Adrenal gland (tissue), 12 donors: ENCODE data around the gene PLXNC1. TPM values are rescaled to one million over a fixed set of nuclear protein-coding genes. Genes with fewer than 3 reads are reported as not detected.

Experiments used
- DNase-seq, 7 donors: peaks; one replicate each; pipeline ENCODE4 v3.0.0-alpha.2; 2019 to 2020
- H3K27ac ChIP-seq, 5 donors: fragments of 200-600 bp; sonication (generic) in 4 of 5; 1 replicate in 3 of 5; 2 replicates in 2 of 5; pipeline versions ENCODE4 v1.5.1 to v1.8.0; 2016 to 2020; ENCODE audit warnings: mild to moderate bottlenecking in 1 of 5
- H3K27me3 ChIP-seq: fragments of 200-600 bp; 2 replicates; pipeline ENCODE4 v1.8.0; 2021
- H3K36me3 ChIP-seq, 2 donors: fragments of 200-600 bp; replicated peaks in 1 of 2; 1 replicate in 1 of 2; 2 replicates in 1 of 2; pipeline versions ENCODE4 v1.5.1 to v1.8.0; 2018 to 2022
- H3K4me1 ChIP-seq, 2 donors: fragments of 200-600 bp; replicated peaks in 1 of 2; 1 replicate in 1 of 2; 2 replicates in 1 of 2; pipeline versions ENCODE4 v1.5.1 to v1.8.0; 2018 to 2021
- H3K4me3 ChIP-seq, 4 donors: fragments of 200-600 bp; sonication (generic) in 3 of 4; one replicate each; pipeline ENCODE4 v1.5.1; 2016 to 2018
- H3K9me3 ChIP-seq, 3 donors: fragments of 200-600 bp; sonication (generic) in 1 of 3; replicated peaks in 1 of 3; 1 replicate in 2 of 3; 2 replicates in 1 of 3; pipeline versions ENCODE4 v1.5.1 to v1.8.0; 2016 to 2021
- POLR2A ChIP-seq, 2 donors: fragments of 450-650 bp; IDR thresholded peaks; one replicate each; pipeline ENCODE4 v1.6.1; 2017; ENCODE audit warnings: antibody characterized with exemption in 2 of 2, mild to moderate bottlenecking in 2 of 2, moderate library complexity in 1 of 2
- WGBS, 4 donors: extraction: QIAGEN DNeasy Blood & Tissue Kit in 2 of 4; methylation state at CpG; one replicate each; pipeline versions ENCODE4 v1.1.5 to v1.1.7; 2013 to 2017; 5-methylcytosine and 5-hydroxymethylcytosine counted together
- intact Hi-C, 2 donors: fragments of 100-400 bp; cut with DNase I; formaldehyde crosslinking; loops; one replicate each; pipeline versions ENCODE4 v1.14.1 to v1.15.0; 2022 to 2023
- polyA plus RNA-seq, 3 donors: library from polyadenylated mRNA; stranded (reverse); fragments of 200-250 nt in 2 of 3; fragments of 350-450 nt in 1 of 3; fragmentation: Illumina TruSeq in 1 of 3; extraction: RNeasy Lipid Tissue Mini Kit (QIAGEN cat#74804) in 1 of 3; gene quantifications; one replicate each; pipeline ENCODE4 v1.2.3, GENCODE V29; 2013 to 2014
- total RNA-seq, 9 donors: library from RNA; depleted of rRNA in 4 of 9; stranded (reverse); fragments of >200 nt in 4 of 9; fragments of 120-200 nt in 1 of 9; fragmentation: NEBNext Ultra II Directional in 1 of 9; extraction: Animal tissue kit (Norgen Biotek cat#: 25700) in 1 of 9; gene quantifications; one replicate each; pipeline versions ENCODE4 v1.1.0 to v1.2.4, GENCODE V29; 2013 to 2023
- TF ChIP-seq, protein P1 (sequence below), 6 experiments: fragments of 450-650 bp in 4 of 6; fragments of 200-600 bp in 2 of 6; sonication (generic) in 1 of 6; IDR thresholded peaks; 1 replicate in 5 of 6; 2 replicates in 1 of 6; pipeline versions ENCODE4 v1.5.1 to v1.8.0; 2016 to 2021; ENCODE audit warnings: antibody characterized with exemption in 6 of 6, mild to moderate bottlenecking in 2 of 6, moderate library complexity in 1 of 6
- donor health status: healthy with polysubstance abuse.
- donor health status: Bipolar disorder and iron deficiency.
- donor health status: DM: yes; HTN: yes; CAD: no.
- donor health status: DM: no; HTN: no; CAD: no.
- donor health status: DM: no; HTN: no; CAD: no.
- donor health status: DM: yes; HTN: yes; CAD: no.

The PLXNC1 gene
- total and polyA plus RNA-seq, 12 donors, result 2.5 to 23.4 (median 12.3) TPM

DNA sequence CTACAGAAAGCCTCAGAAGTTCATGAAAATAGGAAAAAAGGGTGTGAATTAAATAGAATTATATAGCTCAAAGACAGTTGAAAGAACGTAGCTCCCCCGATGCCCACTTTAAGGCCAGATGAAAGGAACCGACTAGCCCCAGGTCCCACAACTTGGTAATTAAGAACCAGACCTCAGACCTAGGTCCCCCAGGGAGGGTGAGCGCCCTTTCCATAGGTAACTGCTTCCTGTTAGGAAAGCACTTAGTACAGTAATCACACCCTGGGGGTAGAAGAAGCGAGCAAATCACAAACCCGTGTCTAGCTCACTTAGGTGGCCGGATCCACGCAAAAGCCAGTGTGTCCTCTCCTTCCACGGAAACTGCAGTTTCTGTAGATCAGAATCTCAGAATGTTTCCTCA, 77.1 kb downstream of the PLXNC1 start:
- TF ChIP-seq, protein P1, sequence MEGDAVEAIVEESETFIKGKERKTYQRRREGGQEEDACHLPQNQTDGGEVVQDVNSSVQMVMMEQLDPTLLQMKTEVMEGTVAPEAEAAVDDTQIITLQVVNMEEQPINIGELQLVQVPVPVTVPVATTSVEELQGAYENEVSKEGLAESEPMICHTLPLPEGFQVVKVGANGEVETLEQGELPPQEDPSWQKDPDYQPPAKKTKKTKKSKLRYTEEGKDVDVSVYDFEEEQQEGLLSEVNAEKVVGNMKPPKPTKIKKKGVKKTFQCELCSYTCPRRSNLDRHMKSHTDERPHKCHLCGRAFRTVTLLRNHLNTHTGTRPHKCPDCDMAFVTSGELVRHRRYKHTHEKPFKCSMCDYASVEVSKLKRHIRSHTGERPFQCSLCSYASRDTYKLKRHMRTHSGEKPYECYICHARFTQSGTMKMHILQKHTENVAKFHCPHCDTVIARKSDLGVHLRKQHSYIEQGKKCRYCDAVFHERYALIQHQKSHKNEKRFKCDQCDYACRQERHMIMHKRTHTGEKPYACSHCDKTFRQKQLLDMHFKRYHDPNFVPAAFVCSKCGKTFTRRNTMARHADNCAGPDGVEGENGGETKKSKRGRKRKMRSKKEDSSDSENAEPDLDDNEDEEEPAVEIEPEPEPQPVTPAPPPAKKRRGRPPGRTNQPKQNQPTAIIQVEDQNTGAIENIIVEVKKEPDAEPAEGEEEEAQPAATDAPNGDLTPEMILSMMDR (IDR thresholded peaks at IDR 0.05), result no peak
- no peak for TF ChIP-seq POLR2A (IDR thresholded peaks at IDR 0.05)
- Histone ChIP-seq H3K27me3 (no peaks in the 10 kb centered on the region), H3K4me1 (no peaks in the 10 kb centered on the region), H3K27ac (no peak overlapping the region), H3K4me3 (no peak overlapping the region), H3K9me3 (no peaks in the 10 kb centered on the region), H3K36me3 (no peaks in the 10 kb centered on the region)
- intact Hi-C loops, result no loop called here
- WGBS, 4 donors, result 90 to 97% (median 93%) methylated on average over 9 of the region's 9 CpGs
- DNase-seq, result no peak

DNA sequence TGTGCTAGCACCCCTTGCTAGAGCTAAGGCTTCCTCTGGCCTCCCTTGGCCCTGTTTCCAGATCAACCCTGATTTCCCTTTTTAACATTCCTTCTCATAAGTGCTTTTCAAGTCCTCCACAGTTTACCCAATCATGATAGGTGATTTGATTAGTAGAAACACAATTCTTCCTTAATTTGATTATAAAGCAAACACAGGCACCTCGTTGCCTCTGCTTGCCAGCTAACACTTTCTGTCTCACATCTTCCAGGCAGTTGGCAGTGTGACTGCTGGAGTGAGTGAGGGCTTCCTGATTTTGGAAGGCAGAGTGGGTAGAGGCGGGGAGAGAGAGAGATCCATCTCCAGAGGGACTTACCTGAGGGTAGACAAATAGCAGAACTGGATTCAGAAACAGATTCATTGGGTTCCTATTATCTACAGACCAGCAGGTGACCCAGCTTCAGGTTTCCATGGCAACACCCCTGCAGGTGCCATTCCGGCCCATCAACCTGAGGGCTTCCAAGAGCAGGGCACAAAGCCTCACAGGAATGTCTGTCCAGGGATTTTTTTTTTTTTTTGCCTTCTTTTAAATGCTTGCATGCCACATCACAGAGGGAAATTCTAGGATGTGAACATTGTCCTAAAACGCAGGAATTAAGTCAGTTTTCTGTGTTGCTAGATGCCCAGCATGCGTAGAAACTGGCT, 77.7 kb downstream of the PLXNC1 start:
- Histone ChIP-seq H3K4me3 (no peak overlapping the region), H3K36me3 (no peaks in the 10 kb centered on the region), H3K27me3 (no peaks in the 10 kb centered on the region), H3K27ac (no peak overlapping the region), H3K4me1 (no peaks in the 10 kb centered on the region), H3K9me3 (no peaks in the 10 kb centered on the region)
- no peak for DNase-seq
- intact Hi-C loops, result no loop called here
- TF ChIP-seq POLR2A (IDR thresholded peaks at IDR 0.05), result no peak
- TF ChIP-seq, protein P1 (IDR thresholded peaks at IDR 0.05), result no peak
- 90 to 96% (median 93%) methylated on average over 5 of the region's 5 CpGs for WGBS, 4 donors

DNA sequence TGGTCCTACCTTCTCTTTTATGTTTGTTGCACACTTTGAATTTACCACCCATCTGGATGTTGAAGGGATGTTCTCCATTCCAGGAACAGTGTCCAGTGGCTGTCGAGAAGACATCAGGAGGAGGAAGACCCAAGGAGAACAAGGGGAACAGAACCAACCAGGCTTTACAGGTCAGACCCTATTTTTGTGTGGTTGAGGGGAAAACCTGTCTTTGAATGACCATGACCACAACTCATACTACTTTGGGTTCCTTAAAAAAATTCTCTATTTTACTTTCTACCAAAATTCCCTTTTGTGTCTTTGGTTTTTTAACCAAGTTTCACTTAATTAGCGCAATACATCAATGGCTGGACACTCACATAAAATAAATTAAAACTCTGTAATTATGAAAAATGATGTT, 78.7 kb downstream of the PLXNC1 start:
- no peaks in the 10 kb centered on the region for H3K4me1 ChIP-seq
- DNase-seq, result no peak

DNA sequence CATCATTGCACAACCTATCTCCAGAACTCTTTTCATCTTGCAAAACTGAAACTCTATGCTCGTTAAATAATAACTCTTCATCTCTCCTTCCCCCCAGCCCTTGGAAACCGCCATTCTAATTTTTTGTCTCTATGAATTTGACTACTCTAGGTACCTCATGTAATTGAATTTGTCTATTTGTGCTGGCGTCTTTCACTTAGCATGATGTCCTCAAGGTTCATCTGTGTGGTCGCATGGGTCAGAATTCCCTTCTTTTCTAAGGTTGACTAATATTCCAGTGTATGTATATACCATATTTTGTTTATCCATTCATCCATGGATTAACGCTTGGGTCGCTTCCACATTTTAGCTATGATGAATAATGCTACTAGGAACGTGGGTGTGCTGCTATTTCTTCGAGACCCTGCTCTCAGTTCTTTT, 80.1 kb downstream of the PLXNC1 start:
- no peak for TF ChIP-seq POLR2A (IDR thresholded peaks at IDR 0.05)
- TF ChIP-seq, protein P1 (IDR thresholded peaks at IDR 0.05), result no peak
- Histone ChIP-seq H3K27ac (no peak overlapping the region), H3K36me3 (no peaks in the 10 kb centered on the region), H3K9me3 (no peaks in the 10 kb centered on the region), H3K4me1 (no peaks in the 10 kb centered on the region), H3K4me3 (no peak overlapping the region), H3K27me3 (no peaks in the 10 kb centered on the region)
- intact Hi-C loops, result no loop called here
- WGBS, 4 donors, result 92 to 97% (median 94%) methylated on average over 8 of the region's 8 CpGs
- DNase-seq, result no peak

More for the DNA sequence above, 78.7 kb downstream of the PLXNC1 start:
- TF ChIP-seq, protein P1 (IDR thresholded peaks at IDR 0.05), result no peak
- no peak for TF ChIP-seq POLR2A (IDR thresholded peaks at IDR 0.05)
- 84 to 93% (median 87%) methylated on average over 2 of the region's 2 CpGs for WGBS, 4 donors
- Histone ChIP-seq H3K36me3 (no peaks in the 10 kb centered on the region), H3K9me3 (no peaks in the 10 kb centered on the region), H3K27ac (no peak overlapping the region), H3K27me3 (no peaks in the 10 kb centered on the region), H3K4me3 (no peak overlapping the region)
- intact Hi-C loops, result no loop called here
